Keratinocyte (primary cell): ENCODE data around the gene CD86. TPM values are rescaled to one million over a fixed set of nuclear protein-coding genes. Genes with fewer than 3 reads are reported as not detected.
A peak's percentile ranks its signal among the peaks of the same experiment; 100 is the strongest.

ENCODE experiments used
- DNase-seq: peaks from one replicate; pipeline ENCODE4 v3.0.0-alpha.2; 2011; ENCODE audit warnings: low read depth, missing footprints, low spot score
- FAIRE-seq: peaks from 2 replicates; lab custom pipeline; 2011; peaks lifted over from hg19 to GRCh38; lab: Jason Lieb, UNC
- H2AFZ ChIP-seq: 2 replicates; pipeline ENCODE4 v1.6.0; 2012; ENCODE audit warnings: low read length, control low read depth, inconsistent platforms; ENCODE audit not compliant: control insufficient read depth
- H3K27ac ChIP-seq: 2 replicates; pipeline ENCODE4 v1.5.1; 2011; ENCODE audit warnings: low read length; ENCODE audit not compliant: control insufficient read depth, insufficient read depth
- H3K27me3 ChIP-seq: 3 replicates; pipeline ENCODE4 v1.6.0; 2011; ENCODE audit warnings: low read length; ENCODE audit not compliant: control insufficient read depth, insufficient read depth; ENCODE audit errors: extremely low read depth
- H3K36me3 ChIP-seq, 2 experiments: 2 replicates in 1 of 2; 3 replicates in 1 of 2; pipeline ENCODE4 v1.5.1; 2011; ENCODE audit warnings: low read length in 2 of 2, mild to moderate bottlenecking in 1 of 2; ENCODE audit not compliant: control insufficient read depth in 2 of 2, insufficient read depth in 2 of 2; ENCODE audit errors: extremely low read depth in 1 of 2
- H3K4me1 ChIP-seq: 3 replicates; pipeline ENCODE4 v1.5.1; 2011; ENCODE audit warnings: low read length; ENCODE audit not compliant: control insufficient read depth, insufficient read depth; ENCODE audit errors: extremely low read depth
- H3K4me2 ChIP-seq: 3 replicates; pipeline ENCODE4 v1.6.0; 2011; ENCODE audit warnings: low read depth, low read length; ENCODE audit not compliant: control insufficient read depth, insufficient read depth; ENCODE audit errors: extremely low read depth
- H3K4me3 ChIP-seq, 3 experiments: fragments of 200-600 bp in 1 of 3; sonication (generic) in 1 of 3; 2 replicates in 2 of 3; 3 replicates in 1 of 3; pipeline ENCODE4 v1.5.1; 2011 to 2016; ENCODE audit warnings: low read length in 3 of 3, mild to moderate bottlenecking in 3 of 3, control low read depth in 2 of 3, inconsistent platforms in 1 of 3, low read depth in 1 of 3, mixed read lengths in 1 of 3, mixed run types in 1 of 3, moderate library complexity in 1 of 3; ENCODE audit not compliant: control insufficient read depth in 2 of 3, insufficient read depth in 2 of 3; ENCODE audit errors: extremely low read depth in 1 of 3
- H3K79me2 ChIP-seq: 2 replicates; pipeline ENCODE4 v1.6.0; 2012; ENCODE audit warnings: low read length; ENCODE audit not compliant: control insufficient read depth, insufficient read depth
- H3K9ac ChIP-seq: 3 replicates; pipeline ENCODE4 v1.6.0; 2011; ENCODE audit warnings: low read length; ENCODE audit not compliant: control insufficient read depth, insufficient read depth; ENCODE audit errors: extremely low read depth
- H3K9me1 ChIP-seq: 3 replicates; pipeline ENCODE4 v1.6.0; 2011; ENCODE audit warnings: low read length; ENCODE audit not compliant: control insufficient read depth, insufficient read depth; ENCODE audit errors: extremely low read depth
- H3K9me3 ChIP-seq: 2 replicates; pipeline ENCODE4 v1.5.1; 2012; ENCODE audit warnings: low read depth, low read length; ENCODE audit not compliant: control insufficient read depth
- H4K20me1 ChIP-seq: 3 replicates; pipeline ENCODE4 v1.6.0; 2011; ENCODE audit warnings: low read length; ENCODE audit not compliant: control insufficient read depth, insufficient read depth; ENCODE audit errors: extremely low read depth
- EZH2 ChIP-seq: IDR thresholded peaks from one replicate; pipeline ENCODE4 v1.6.1; 2012; ENCODE audit warnings: inconsistent platforms, mild to moderate bottlenecking, low read length, moderate library complexity
- dilution Hi-C: fragments of 300-500 bp; cut with MboI; formaldehyde crosslinking; loops from one replicate; pipeline ENCODE4 v1.7.0; 2020; ENCODE audit warnings: low sequenced_read_pairs; ENCODE audit not compliant: extremely low pct_ligation_motif_present
- polyA plus RNA-seq, 5 experiments: library from polyadenylated mRNA; depleted of rRNA in 3 of 5; stranded (reverse) in 3 of 5; stranded (forward) in 1 of 5; unstranded in 1 of 5; fragments of >200 nt; gene quantifications; 1 replicate in 1 of 5; 2 replicates in 3 of 5; 3 replicates in 1 of 5; pipeline versions ENCODE4 v1.2.1 to v1.2.3, GENCODE V29; 2011 to 2012; ENCODE audit warnings: missing spikeins in 2 of 5, low read depth in 1 of 5, low replicate concordance in 1 of 5
- TF ChIP-seq, protein P1 (sequence below), 3 experiments: IDR thresholded peaks in 1 of 3; conservative IDR thresholded peaks in 1 of 3; optimal IDR thresholded peaks in 1 of 3; 2 replicates in 2 of 3; 3 replicates in 1 of 3; pipeline versions ENCODE3 to v1.5.1; 2011; ENCODE audit warnings: low read length in 3 of 3, mild to moderate bottlenecking in 3 of 3, moderate library complexity in 2 of 3, control low read depth in 1 of 3, inconsistent platforms in 1 of 3; ENCODE audit not compliant: insufficient read depth in 2 of 3; ENCODE audit errors: extremely low read depth in 1 of 3

CD86 gene
- polyA plus RNA-seq, 1 donor (not counting 4 experiments of a cell fraction or from before 2014, with no cell fraction given), result 2.9 TPM

DNA sequence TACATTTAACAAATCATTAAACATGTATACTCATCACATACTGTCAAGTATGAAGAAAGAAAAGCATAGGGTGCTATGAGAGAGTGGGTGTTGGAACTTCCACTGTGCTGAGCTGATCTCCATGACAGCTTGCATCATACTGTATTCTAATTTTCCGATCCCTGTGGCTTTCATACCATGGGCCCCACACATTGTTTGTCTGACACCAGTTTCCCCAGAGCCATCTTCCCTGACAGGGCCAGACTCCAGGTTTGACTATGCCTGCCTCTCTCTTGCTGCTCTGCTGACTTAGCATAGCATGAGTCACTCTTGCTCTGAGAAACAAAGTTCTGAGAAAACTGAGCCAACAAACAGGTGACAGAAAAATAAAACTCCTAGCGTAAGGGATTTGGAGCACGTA lies 91.3 kb downstream of the CD86 start:
- Histone ChIP-seq H3K27ac (peak overlapping the region; percentile 18), H3K36me3 (no peaks in the 10 kb centered on the region), H3K4me1 (peaks cover 22% of the 10 kb centered on the region), H3K9ac (no peak overlapping the region), H3K9me3 (no peaks in the 10 kb centered on the region), H3K79me2 (no peaks in the 10 kb centered on the region), H4K20me1 (no peaks in the 10 kb centered on the region), H3K4me3 (no peak overlapping the region), H2AFZ (peak overlapping the region; percentile 63), H3K4me2 (peak overlapping the region; percentile 10), H3K27me3 (no peaks in the 10 kb centered on the region), H3K9me1 (no peaks in the 10 kb centered on the region)
- TF ChIP-seq EZH2, result no peak
- TF ChIP-seq, protein P1, sequence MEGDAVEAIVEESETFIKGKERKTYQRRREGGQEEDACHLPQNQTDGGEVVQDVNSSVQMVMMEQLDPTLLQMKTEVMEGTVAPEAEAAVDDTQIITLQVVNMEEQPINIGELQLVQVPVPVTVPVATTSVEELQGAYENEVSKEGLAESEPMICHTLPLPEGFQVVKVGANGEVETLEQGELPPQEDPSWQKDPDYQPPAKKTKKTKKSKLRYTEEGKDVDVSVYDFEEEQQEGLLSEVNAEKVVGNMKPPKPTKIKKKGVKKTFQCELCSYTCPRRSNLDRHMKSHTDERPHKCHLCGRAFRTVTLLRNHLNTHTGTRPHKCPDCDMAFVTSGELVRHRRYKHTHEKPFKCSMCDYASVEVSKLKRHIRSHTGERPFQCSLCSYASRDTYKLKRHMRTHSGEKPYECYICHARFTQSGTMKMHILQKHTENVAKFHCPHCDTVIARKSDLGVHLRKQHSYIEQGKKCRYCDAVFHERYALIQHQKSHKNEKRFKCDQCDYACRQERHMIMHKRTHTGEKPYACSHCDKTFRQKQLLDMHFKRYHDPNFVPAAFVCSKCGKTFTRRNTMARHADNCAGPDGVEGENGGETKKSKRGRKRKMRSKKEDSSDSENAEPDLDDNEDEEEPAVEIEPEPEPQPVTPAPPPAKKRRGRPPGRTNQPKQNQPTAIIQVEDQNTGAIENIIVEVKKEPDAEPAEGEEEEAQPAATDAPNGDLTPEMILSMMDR (optimal IDR thresholded peaks at IDR 0.05 in 1 of 3, IDR thresholded peaks at IDR 0.05 in 1 of 3, conservative IDR thresholded peaks at IDR 0.05 in 1 of 3; ENCODE audit: extremely low read depth in 1 of 3, insufficient read depth in 2 of 3, low read length in 3 of 3), result no peak
- dilution Hi-C loops, result no loop called here
- DNase-seq, result no peak
- peak; percentile 89 for FAIRE-seq

DNA sequence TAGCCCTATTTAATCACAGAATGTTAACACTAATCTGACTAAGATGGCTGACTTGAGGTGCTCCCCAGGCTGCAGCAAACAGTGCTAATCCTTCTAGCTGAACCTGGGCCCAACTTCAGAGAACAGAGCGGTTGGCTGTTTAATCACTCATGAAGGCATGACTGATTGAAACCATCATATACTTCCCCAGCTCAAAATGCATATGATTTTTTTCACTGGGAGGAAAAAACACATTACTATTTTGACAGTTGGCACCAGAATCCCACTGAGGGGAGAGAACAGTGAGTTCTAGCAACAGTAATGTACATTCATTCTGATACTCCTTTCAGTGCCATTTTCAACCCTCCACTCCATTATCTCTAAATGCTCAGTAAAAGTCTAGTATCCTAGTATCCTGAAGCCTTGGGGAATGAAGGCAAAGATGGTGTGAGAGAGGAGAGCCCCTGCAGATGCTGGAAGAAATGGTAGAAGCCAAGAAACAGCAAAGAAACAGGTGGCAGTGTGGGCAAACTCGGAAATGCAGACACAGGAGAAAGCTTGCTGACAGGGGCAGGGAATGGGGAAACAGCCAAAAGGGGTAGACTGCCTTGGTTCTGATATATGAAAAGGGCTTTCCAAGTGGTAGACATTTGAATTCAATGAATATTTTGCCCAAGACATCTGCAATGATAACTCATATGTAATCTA lies 93.9 kb downstream of the CD86 start:
- Histone ChIP-seq H3K27ac (no peak overlapping the region), H3K9me3 (no peaks in the 10 kb centered on the region), H4K20me1 (no peaks in the 10 kb centered on the region), H3K4me3 (no peak overlapping the region), H3K36me3 (no peaks in the 10 kb centered on the region), H3K27me3 (no peaks in the 10 kb centered on the region), H3K9ac (no peak overlapping the region), H3K9me1 (no peaks in the 10 kb centered on the region), H2AFZ (no peak overlapping the region), H3K4me2 (no peak overlapping the region), H3K4me1 (peaks cover 29% of the 10 kb centered on the region), H3K79me2 (no peaks in the 10 kb centered on the region)
- dilution Hi-C loops, result no loop called here
- DNase-seq, result no peak
- FAIRE-seq, result peak; percentile 23
- no peak for TF ChIP-seq EZH2
- TF ChIP-seq, protein P1 (optimal IDR thresholded peaks at IDR 0.05 in 1 of 3, IDR thresholded peaks at IDR 0.05 in 1 of 3, conservative IDR thresholded peaks at IDR 0.05 in 1 of 3; ENCODE audit: extremely low read depth in 1 of 3, insufficient read depth in 2 of 3, low read length in 3 of 3), result no peak
